Nasal cavity respiratory epithelium epithelial cell of viscerocranial mucosa (primary cell): Measurements from ENCODE around the gene KLF11. TPM values are rescaled to one million over a fixed set of nuclear protein-coding genes. Genes with fewer than 3 reads are reported as not detected.

Experiments
- total RNA-seq: library from RNA; depleted of rRNA; stranded (reverse); fragments of >200 nt; gene quantifications from 2 replicates; pipeline ENCODE4 v1.2.3, GENCODE V29; 2014

KLF11 gene
- total RNA-seq: 10.3 and 13.5 TPM in 2 replicates

DNA sequence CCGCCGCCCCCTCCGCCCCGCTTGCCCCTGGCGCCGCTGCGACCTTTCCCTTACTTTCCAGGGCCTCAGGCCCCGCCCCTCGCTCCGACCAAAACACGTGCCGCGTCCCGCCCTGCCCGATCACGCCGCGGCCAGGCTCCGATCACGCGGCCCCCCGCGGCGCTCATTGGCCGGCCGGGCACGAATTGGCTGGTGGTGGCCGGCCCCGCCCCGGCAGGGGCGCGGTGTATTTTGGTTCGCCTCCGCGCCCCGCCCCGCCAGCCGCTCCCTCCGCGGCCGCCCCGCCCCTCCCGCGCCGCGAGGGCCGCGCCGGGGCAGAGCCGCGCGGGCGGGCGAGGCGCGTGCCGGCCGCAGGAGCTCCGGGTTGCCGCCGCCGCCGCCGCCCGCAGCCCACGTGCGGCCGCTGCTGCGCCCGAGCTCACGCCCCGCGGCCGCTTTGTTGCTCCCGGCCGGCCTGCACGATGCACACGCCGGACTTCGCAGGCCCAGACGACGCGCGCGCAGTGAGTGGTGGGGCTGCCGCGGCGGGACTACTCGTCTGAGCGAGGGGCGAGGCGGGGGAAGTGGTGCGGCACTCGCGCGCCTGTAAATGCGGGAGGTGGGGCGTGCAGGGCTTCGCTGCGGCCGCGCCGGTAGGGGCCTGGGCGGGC lies at the start of gene KLF11:
KLF11 (plus strand) TSS at position 295 of the 650 bp plus-strand sequence; CDS start at position 462, 167 bp downstream.

DNA sequence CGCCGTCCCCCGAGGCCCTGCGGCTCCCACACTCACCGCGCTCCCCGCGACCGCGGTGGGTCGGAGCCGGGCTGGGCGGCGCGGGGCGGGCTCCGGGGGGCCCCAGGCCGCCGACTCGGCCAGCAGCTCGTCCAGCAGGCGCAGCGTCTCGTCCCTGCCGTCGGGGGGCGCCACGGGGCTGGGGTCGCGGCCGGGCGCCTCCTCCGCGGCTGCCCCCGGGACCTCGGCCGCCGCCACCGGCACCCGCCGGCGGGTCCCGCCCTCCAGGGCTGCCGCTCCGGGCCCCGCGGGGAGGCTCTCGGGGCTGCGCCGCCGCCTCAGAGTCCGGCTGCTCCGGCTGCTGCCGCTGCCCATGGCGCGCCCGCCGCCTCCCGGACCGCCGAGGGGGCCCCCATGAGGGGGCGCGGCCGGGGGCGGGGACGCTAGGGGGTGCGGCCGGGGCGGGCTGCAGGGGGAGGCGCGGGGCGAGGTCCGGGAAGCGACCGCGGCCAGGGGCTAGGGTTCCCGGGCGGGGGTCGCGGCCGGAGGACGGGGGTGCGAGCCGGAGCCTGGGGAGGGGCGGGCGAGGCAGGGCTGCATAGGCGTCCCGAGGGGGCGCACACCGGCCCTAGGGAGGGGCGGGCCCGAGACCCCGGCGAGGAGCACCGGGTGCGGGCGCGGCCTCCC lies 36.7 kb downstream of the KLF11 start, which contains the start of gene CYS1:
CYS1 (minus strand) TSS at position 542 of the 666 bp plus-strand sequence; CDS start at position 354, 188 bp downstream.

Other genes with a start within 250 kb of the KLF11 start
- gene TAF1B, start 200.1 kb upstream of the KLF11 start, total RNA-seq: 17.0 and 45.5 TPM in 2 replicates
- gene GRHL1, start 91.9 kb upstream of the KLF11 start, total RNA-seq: 32.5 and 85.2 TPM in 2 replicates
- gene CYS1, start 36.9 kb downstream of the KLF11 start, total RNA-seq: under 0.01 and 0.43 TPM in 2 replicates
- gene RRM2, start 79.2 kb downstream of the KLF11 start, total RNA-seq: 0.57 and 1.0 TPM in 2 replicates